ENCODE data around the gene CBR1.

Gene CBR1

DNA sequence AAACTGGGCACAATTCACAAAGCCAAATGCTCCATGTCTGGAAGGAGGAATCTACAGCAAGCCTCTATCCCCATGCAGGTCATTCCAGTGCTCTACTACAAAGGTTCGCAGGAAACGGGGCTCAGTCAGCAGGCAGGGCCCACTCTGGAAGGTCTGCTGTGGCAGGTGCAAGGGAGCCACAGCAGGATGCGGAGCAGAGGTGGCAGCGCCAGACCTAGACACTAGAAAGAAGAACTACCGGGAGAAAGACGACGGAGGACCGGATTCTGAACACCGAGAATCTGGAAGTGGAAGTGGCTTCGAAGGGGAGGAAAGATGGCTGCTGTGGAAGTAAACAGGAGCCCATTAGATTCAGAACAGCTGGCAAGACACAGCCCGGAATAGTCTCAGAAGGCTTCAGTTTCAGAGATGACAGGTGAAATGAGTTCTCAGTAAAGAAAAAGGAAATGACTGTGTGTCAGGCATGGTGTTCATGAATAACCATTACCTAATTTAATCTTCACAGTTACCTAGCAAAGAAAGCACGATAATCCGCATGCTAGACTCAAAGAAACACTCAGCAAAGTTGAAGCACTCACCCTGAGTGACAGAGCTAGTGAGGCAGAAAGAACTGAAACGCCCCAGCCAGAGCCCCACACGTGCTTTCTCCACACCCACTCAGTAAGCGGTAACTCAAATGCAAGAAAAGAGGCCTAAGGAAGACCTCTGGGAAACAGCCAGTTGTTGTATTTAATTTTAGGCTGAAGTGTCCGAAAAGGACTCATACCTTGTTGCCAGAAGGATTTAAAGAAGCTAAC is 30.9 kb upstream of the CBR1 start:
- TF ChIP-seq GATA1 (IDR thresholded peaks at IDR 0.05; ENCODE audit: low read depth, low read length) (no peak), POLR2A (IDR thresholded peaks at IDR 0.05; ENCODE audit: low read length) (no peak)
- DNase-seq: no peak

DNA sequence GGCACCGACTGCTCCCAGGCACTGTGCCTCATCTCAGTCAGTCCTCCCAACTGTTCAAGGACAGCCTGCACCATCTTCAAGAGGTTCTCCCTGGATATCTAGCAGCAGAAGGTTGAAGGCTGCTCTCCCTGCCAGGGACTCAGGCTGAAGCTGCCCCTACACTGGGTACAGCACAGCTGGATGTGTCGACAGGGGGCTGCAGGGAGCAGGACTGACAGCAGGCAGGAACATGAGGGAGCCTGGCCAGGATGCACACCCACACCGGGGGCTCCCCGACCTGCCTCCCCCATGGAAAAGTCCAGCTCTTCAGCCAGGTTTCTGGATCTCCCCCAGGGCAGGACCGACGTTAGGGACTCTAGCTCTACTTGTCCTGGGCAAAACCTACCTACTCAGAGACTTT is 30.0 kb upstream of the CBR1 start:
- DNase-seq: no peak
- TF ChIP-seq GATA1 (IDR thresholded peaks at IDR 0.05; ENCODE audit: low read depth, low read length) (no peak), POLR2A (IDR thresholded peaks at IDR 0.05; ENCODE audit: low read length) (no peak)

DNA sequence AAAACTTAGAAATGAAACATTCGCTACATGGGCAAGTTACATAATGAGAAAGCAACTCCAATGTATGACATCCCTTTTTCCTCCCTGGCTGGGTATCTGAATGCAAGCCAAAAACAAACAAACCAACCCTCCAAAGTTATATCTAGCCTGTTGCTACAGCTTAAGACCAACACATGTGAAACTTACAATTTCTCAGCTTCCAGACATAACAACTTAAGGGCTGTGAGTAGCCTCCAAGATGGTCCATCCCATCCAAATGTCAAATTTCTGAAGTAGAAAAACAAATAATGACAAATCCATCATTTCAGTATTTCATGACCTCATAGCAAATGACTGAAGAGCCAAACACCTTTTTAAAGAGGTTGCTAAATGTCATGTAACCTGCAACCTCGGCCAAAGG is 29.4 kb upstream of the CBR1 start:
- DNase-seq: no peak
- TF ChIP-seq POLR2A (IDR thresholded peaks at IDR 0.05; ENCODE audit: low read length) (no peak), GATA1 (IDR thresholded peaks at IDR 0.05; ENCODE audit: low read depth, low read length) (no peak)

DNA sequence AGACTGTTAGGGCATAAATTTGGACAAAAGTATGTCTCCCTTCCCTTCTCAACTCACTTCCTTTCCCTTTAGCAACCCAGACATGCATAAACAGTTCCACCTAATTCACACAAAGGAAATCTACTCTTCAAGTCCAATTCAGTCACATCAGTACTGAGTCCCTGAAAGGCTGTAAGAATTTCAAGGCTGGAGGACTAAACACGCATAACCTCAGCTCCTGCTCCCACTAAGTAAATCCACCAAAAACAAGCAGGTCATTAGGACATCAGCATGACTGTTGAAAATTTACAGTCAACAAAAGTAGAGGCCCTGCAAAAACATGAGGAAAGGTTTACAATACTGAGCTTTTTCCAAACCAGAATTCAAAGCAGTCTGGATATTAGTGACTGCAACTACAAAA is 27.9 kb upstream of the CBR1 start:
- TF ChIP-seq GATA1 (IDR thresholded peaks at IDR 0.05; ENCODE audit: low read depth, low read length) (no peak), POLR2A (IDR thresholded peaks at IDR 0.05; ENCODE audit: low read length) (no peak)
- DNase-seq: no peak

DNA sequence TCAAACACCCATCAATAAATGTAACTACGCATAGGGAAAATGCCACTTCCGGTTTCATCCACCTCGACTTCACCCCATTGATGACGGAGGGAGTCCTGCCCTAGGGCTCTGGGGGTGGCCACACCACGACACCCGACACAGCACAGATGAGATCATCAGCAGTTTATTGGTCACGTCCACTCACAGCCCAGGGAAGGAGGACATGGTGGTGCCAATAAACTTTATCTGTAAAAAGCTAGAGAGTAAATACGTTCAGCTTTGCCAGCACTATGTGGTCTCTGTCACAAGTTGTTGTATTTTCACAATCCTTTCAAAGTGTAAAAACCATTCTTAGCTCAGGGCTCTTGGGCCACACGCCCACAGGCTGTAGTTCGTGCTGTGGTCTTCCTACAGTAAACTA is 25.8 kb upstream of the CBR1 start:
- TF ChIP-seq POLR2A (IDR thresholded peaks at IDR 0.05; ENCODE audit: low read length): no peak
- no peak for TF ChIP-seq GATA1 (IDR thresholded peaks at IDR 0.05; ENCODE audit: low read depth, low read length)
- DNase-seq: no peak

GRCh38 chr21:36045993-36046392 is 23.8 kb upstream of the CBR1 start:
- no peak for DNase-seq
- TF ChIP-seq GATA1 (IDR thresholded peaks at IDR 0.05; ENCODE audit: low read depth, low read length) (no peak), POLR2A (IDR thresholded peaks at IDR 0.05; ENCODE audit: low read length) (no peak)

DNA sequence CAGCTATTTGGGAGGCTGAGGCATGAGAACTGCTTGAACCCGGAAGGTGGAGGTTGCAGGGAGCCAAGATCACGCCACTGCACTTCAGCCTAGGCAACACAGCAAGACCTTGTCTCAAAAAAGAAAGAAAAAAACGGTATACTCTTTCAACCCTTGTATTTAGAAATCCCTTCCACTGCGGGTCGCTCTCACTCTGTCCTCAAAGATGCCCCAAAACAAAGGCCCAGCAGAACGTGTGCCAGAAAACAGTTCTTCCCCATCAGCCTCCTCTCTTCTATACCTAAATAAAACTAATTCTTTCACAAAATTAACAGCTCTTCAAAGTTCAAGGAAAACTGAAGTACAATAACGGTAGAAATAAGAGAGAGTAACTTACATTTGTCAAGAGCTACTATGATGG is 22.7 kb upstream of the CBR1 start:
- no peak for DNase-seq
- TF ChIP-seq POLR2A (IDR thresholded peaks at IDR 0.05; ENCODE audit: low read length) (no peak), GATA1 (IDR thresholded peaks at IDR 0.05; ENCODE audit: low read depth, low read length) (no peak)

GRCh38 chr21:36048357-36048756 is 21.5 kb upstream of the CBR1 start:
- TF ChIP-seq GATA1 (IDR thresholded peaks at IDR 0.05; ENCODE audit: low read depth, low read length) (no peak), POLR2A (IDR thresholded peaks at IDR 0.05; ENCODE audit: low read length) (no peak)
- no peak for DNase-seq

DNA sequence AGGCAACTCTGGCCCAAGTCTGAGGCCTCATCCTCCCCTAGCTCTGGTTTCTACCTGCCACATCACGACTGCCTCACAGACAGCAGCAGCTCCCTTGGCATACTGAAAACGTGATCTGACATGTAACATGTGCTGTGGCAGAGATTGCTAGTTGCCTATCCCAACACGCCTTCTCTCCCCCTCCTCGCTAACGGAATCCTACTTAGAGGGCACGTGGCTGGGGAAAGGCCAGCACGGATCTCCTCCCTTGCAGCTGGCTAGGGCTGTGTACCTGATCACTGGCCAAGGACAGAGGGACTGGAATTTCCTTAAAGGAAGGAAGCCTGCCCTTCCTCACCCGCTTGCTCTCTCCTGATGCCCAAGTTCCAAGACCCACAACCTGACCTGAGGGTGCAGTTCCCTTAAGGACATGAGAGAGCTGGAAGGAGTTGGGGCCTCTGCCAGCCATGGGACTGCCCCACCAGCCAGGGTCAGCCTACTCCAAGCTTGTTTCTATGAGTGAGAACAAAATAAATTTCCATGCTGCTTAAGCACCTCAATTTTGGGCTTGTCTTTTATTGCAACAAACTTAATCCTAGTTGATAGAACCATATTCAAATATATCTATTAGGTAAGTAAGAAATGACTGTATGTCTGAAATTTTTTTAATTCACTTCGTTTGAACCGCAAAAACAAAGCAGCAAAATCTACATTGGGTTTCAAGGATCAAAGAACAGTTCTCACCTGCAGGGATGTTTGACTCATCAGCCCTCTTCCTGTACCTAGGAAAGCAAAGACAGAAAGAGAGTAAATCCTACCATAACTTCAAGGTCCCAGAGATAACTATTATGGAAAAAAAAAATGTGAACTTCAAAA is 16.7 kb upstream of the CBR1 start:
- no peak for DNase-seq
- TF ChIP-seq GATA1 (IDR thresholded peaks at IDR 0.05; ENCODE audit: low read depth, low read length): no peak
- no peak for TF ChIP-seq POLR2A (IDR thresholded peaks at IDR 0.05; ENCODE audit: low read length)

GRCh38 chr21:36053715-36054062 is 16.1 kb upstream of the CBR1 start:
- DNase-seq: no peak
- TF ChIP-seq GATA1 (IDR thresholded peaks at IDR 0.05; ENCODE audit: low read depth, low read length) (no peak), POLR2A (IDR thresholded peaks at IDR 0.05; ENCODE audit: low read length) (no peak)

GRCh38 chr21:36055551-36055950 is 14.3 kb upstream of the CBR1 start:
- DNase-seq: no peak
- TF ChIP-seq POLR2A (IDR thresholded peaks at IDR 0.05; ENCODE audit: low read length) (no peak), GATA1 (IDR thresholded peaks at IDR 0.05; ENCODE audit: low read depth, low read length) (no peak)

DNA sequence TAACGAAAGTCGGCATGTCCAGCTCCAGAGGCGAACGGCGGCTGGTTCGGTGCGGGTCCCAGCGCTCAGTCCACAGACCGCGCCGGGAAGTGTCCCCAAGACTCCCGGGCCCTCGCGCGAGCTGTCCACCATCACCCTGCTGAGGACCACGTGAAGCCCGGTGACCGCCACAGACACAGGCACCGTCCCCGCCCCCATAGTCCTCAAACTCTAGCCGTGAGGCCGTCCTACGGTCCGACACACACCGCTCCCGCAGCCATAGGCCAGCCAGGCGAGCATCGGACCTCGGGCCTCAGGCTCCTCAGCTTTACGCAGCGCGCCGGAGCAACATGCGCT is 10.0 kb upstream of the CBR1 start:
- DNase-seq: no peak
- TF ChIP-seq GATA1 (IDR thresholded peaks at IDR 0.05; ENCODE audit: low read depth, low read length): no peak
- TF ChIP-seq POLR2A (IDR thresholded peaks at IDR 0.05; ENCODE audit: low read length): no peak

DNA sequence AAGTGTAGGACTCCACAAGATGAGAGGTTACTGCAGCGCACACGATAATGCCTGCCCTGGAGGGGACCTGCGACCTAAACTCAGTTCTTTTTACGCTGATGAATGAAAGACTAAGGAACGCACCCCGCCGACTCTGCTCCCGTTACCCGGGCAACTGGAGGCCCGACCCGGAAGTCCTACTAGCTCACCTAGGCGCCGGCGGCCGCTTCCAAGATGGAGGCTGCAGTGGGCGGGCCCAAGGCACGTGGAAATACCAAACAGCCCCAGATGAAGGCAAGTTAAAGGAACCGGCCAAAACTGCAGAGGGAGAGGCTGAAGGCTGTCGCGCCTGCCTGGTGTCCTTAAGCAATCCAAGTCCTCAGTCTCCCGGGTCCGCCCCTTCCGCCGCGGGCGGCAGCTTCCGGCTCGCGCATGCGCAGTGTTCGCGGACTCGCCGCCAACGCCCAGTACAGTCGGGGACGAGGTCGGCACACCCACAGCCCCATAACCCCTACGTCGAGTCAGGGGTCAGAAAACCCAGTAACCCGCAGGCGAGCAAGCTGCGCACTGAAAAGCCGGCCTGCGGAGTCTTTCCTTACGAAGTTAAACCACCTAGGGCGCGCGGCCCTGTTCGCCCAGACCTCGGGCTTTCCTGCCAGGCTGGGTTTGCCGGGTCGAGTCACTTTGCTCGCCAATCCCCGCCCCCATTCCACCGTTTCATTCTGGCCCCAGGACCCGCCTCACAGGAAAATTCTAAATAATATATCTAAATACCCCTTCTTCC is 9.5 kb upstream of the CBR1 start, which contains the start of gene SETD4:
TSS of gene SETD4 (minus strand) at position 368 of the 763 bp plus-strand sequence. CDS start 1,638 bp downstream, outside the sequence.
- TF ChIP-seq GATA1 (IDR thresholded peaks at IDR 0.05; ENCODE audit: low read depth, low read length) (no peak), POLR2A (IDR thresholded peaks at IDR 0.05; ENCODE audit: low read length) (peak; percentile 91)
- peak; percentile 93 to 95 for DNase-seq

- TF ChIP-seq POLR2A (IDR thresholded peaks at IDR 0.05; ENCODE audit: low read length) (no peak), GATA1 (IDR thresholded peaks at IDR 0.05; ENCODE audit: low read depth, low read length) (no peak)
- no peak for DNase-seq
These were observed 8.4 kb upstream of the CBR1 start for GRCh38 chr21:36061445-36061844.
